ENCODE results near the gene DOK7. TPM values are rescaled to one million over a fixed set of nuclear protein-coding genes. Genes with fewer than 3 reads are reported as not detected.

DOK7 gene
- total and polyA plus RNA-seq, 2 donors (not counting 3 experiments of a cell fraction or from before 2014, with no cell fraction given) = not detected

DNA sequence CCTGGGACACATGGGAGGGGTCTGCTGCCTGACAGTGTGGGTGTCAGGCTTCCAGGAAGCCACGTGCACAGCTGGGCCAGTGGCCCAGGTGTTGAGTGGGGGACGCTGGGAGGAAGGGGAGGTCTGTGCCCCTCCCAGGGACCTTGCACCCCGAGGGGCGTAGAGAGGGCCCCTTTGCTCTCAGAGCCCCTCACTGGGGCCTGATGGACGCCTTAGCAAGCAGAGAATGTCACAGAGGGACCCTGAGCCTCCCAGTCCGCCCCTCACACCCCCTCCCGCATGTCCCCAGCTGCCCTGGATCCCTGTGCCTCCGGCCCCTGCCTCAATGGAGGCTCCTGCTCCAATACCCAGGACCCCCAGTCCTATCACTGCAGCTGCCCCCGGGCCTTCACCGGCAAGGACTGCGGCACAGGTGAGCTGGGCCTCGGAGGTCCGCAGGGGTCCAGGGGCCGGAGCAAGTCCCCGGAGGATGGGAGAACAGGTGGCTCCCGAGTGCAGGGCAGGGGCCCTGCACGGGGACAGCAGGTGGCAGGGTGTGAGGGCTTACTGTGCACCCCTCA, 19.3 kb upstream of the DOK7 start:
- Histone ChIP-seq H3K27me3 (ENCODE audit: control insufficient read depth in 2 of 2, insufficient read depth in 2 of 2, low read length in 2 of 2) (no peaks in the 10 kb centered on the region), H3K9me3 (replicated peaks; ENCODE audit: control insufficient read depth, insufficient read depth, low read length) (no peaks in the 10 kb centered on the region), H4K20me1 (replicated peaks; ENCODE audit: control insufficient read depth, extremely low read depth, insufficient read depth, low read length) (no peaks in the 10 kb centered on the region), H3K4me2 (ENCODE audit: insufficient read depth, low read length) (no peak overlapping the region), H3K9ac (replicated peaks; ENCODE audit: extremely low read depth, insufficient read depth, low read length) (no peak overlapping the region), H3K79me2 (ENCODE audit: control insufficient read depth, insufficient read depth, low read length) (no peaks in the 10 kb centered on the region), H3K4me3 (replicated peaks in 1 of 3; ENCODE audit: insufficient read depth in 1 of 3, low read depth in 1 of 3, low read length in 3 of 3) (no peak overlapping the region), H3K4me1 (ENCODE audit: control insufficient read depth, extremely low read depth, insufficient read depth, low read length) (no peaks in the 10 kb centered on the region), H2AFZ (ENCODE audit: low read depth, low read length) (no peak overlapping the region), H3K9me1 (replicated peaks; ENCODE audit: control insufficient read depth, extremely low read depth, insufficient read depth, low read length) (no peaks in the 10 kb centered on the region), H3K36me3 (ENCODE audit: control insufficient read depth in 2 of 2, extremely low read depth in 1 of 2, insufficient read depth in 2 of 2, low read length in 2 of 2) (no peaks in the 10 kb centered on the region), H3K27ac (ENCODE audit: insufficient read depth, low read depth, low read length) (no peak overlapping the region)
- ChIA-PET POLR2A (no interaction called here), CTCF (interaction anchor here (0.7 to 6.1 kb wide), 10 partner anchors 74 to 298 kb away, joined by 3 to 78 read pairs (median 3); no protein-coding TSS in a partner anchor)
- dilution Hi-C loops (cut with MboI; ENCODE audit: extremely low pct_ligation_motif_present, low sequenced_read_pairs) = no loop called here
- TF ChIP-seq POLR2A (IDR thresholded peaks at IDR 0.05; ENCODE audit: low read depth, low read length) (no peak), EZH2 (IDR thresholded peaks at IDR 0.05; ENCODE audit: borderline replicate concordance, low read depth, low read length, severe bottlenecking) (no peak), MYC (IDR thresholded peaks at IDR 0.05; ENCODE audit: low read depth, low read length) (no peak), MAX (IDR thresholded peaks at IDR 0.05; ENCODE audit: insufficient read depth, insufficient read length) (peak; percentile 16)
- TF ChIP-seq, protein P1, sequence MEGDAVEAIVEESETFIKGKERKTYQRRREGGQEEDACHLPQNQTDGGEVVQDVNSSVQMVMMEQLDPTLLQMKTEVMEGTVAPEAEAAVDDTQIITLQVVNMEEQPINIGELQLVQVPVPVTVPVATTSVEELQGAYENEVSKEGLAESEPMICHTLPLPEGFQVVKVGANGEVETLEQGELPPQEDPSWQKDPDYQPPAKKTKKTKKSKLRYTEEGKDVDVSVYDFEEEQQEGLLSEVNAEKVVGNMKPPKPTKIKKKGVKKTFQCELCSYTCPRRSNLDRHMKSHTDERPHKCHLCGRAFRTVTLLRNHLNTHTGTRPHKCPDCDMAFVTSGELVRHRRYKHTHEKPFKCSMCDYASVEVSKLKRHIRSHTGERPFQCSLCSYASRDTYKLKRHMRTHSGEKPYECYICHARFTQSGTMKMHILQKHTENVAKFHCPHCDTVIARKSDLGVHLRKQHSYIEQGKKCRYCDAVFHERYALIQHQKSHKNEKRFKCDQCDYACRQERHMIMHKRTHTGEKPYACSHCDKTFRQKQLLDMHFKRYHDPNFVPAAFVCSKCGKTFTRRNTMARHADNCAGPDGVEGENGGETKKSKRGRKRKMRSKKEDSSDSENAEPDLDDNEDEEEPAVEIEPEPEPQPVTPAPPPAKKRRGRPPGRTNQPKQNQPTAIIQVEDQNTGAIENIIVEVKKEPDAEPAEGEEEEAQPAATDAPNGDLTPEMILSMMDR (IDR thresholded peaks at IDR 0.05; ENCODE audit: extremely low read depth in 1 of 2, insufficient read depth in 1 of 2, low read depth in 1 of 2, low read length in 2 of 2) = no peak
- intact Hi-C loops (cut with micrococcal nuclease) = loop anchor here (1.0 kb wide), 3 partner anchors 98 to 338 kb away; no protein-coding TSS in a partner anchor
- no peak for FAIRE-seq
- no peak for DNase-seq (ENCODE audit: low read depth, low spot score)
- no TSS peak for BruUV-seq (replicated peaks)

Data from endothelial cell of umbilical vein (primary cell).